Mesendoderm (in vitro differentiated cells): Measurements from ENCODE around the gene UMODL1.

Experiments
- DNase-seq: peaks from one replicate; pipeline ENCODE4 v3.0.0; 2013
- H2AK5ac ChIP-seq: 2 replicates; pipeline ENCODE4 v1.6.1; 2013; ENCODE audit warnings: low read length, inconsistent platforms
- H2BK120ac ChIP-seq: 2 replicates; pipeline ENCODE4 v1.6.1; 2013; ENCODE audit warnings: low read depth, mild to moderate bottlenecking, low read length, moderate library complexity, mixed read lengths
- H2BK15ac ChIP-seq: replicated peaks from 2 replicates; pipeline ENCODE4 v1.6.1; 2013; ENCODE audit warnings: low read depth, mild to moderate bottlenecking, moderate library complexity
- H2BK5ac ChIP-seq: 2 replicates; pipeline ENCODE4 v1.6.1; 2013; ENCODE audit warnings: low read length, inconsistent platforms
- H3K18ac ChIP-seq: 2 replicates; pipeline ENCODE4 v1.6.1; 2013; ENCODE audit warnings: mild to moderate bottlenecking, low read length, mixed read lengths
- H3K23ac ChIP-seq: one replicate; pipeline ENCODE4 v1.6.1; 2013; ENCODE audit warnings: low read length
- H3K27ac ChIP-seq: 2 replicates; pipeline ENCODE4 v1.5.1; 2013; ENCODE audit warnings: low read depth, mild to moderate bottlenecking, inconsistent platforms, low read length, moderate library complexity
- H3K27me3 ChIP-seq: 2 replicates; pipeline ENCODE4 v1.6.1; 2013; ENCODE audit warnings: low read length, control low read depth, mild to moderate bottlenecking, inconsistent platforms; ENCODE audit not compliant: insufficient read depth, poor library complexity
- H3K36me3 ChIP-seq: 2 replicates; pipeline ENCODE4 v1.6.1; 2013; ENCODE audit warnings: low read length, inconsistent platforms; ENCODE audit not compliant: control insufficient read depth, insufficient read depth
- H3K4ac ChIP-seq: one replicate; pipeline ENCODE4 v1.6.1; 2013; ENCODE audit warnings: low read depth, mild to moderate bottlenecking, low read length, moderate library complexity
- H3K4me1 ChIP-seq: 2 replicates; pipeline ENCODE4 v1.6.1; 2013; ENCODE audit warnings: low read depth, low read length, inconsistent platforms; ENCODE audit not compliant: control insufficient read depth
- H3K4me2 ChIP-seq: 2 replicates; pipeline ENCODE4 v1.6.1; 2013; ENCODE audit warnings: low read length
- H3K4me3 ChIP-seq: 2 replicates; pipeline ENCODE4 v1.5.1; 2013; ENCODE audit warnings: mild to moderate bottlenecking, low read length
- H3K56ac ChIP-seq: one replicate; pipeline ENCODE4 v1.6.1; 2013; ENCODE audit warnings: low read length
- H3K79me1 ChIP-seq: 2 replicates; pipeline ENCODE4 v1.6.1; 2013; ENCODE audit warnings: low read length, inconsistent platforms
- H3K79me2 ChIP-seq: 2 replicates; pipeline ENCODE4 v1.6.1; 2013; ENCODE audit warnings: mild to moderate bottlenecking, low read length; ENCODE audit not compliant: control insufficient read depth, insufficient read depth
- H3K9ac ChIP-seq: 2 replicates; pipeline ENCODE4 v1.6.1; 2013; ENCODE audit warnings: low read length, inconsistent platforms
- H4K5ac ChIP-seq: one replicate; pipeline ENCODE4 v1.6.1; 2013; ENCODE audit warnings: low read length
- H4K8ac ChIP-seq: one replicate; pipeline ENCODE4 v1.6.1; 2013; ENCODE audit warnings: low read depth, mild to moderate bottlenecking, control low read depth, low read length, moderate library complexity
- WGBS: extraction: QIAGEN DNeasy Blood & Tissue Kit; methylation state at CpG from one replicate; pipeline ENCODE4 v1.1.7; 2013; ENCODE audit warnings: low lambda C conversion rate, missing lambda C conversion rate; ENCODE audit not compliant: insufficient coverage; ENCODE audit errors: extremely low coverage; 5-methylcytosine and 5-hydroxymethylcytosine counted together

Gene UMODL1

DNA sequence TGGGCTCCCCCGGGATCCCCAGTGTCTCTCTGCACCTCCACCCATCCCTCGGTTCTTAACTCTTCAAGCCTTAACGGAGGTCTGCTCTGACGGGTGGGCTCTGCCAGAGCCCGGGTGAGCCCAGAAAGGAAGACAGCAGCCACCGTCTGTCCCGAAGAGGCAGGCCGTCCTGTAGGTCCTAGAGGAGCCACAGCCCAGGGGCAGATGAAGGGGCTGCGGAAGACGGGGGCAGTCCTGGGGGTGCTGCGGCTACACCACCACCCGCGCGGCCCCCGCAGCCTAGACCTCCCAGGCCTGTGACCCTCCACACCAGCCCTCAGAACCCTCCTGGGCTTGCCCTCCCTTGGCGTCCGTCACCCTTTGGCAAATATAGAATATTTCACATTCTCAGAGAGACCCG lies 71.0 kb downstream of the UMODL1 start:
- no peak overlapping the region for H3K4me2 ChIP-seq
- no peak overlapping the region for H3K56ac ChIP-seq
- no peaks in the 10 kb centered on the region for H3K79me1 ChIP-seq
- no peaks in the 10 kb centered on the region for H3K79me2 ChIP-seq
- H3K23ac ChIP-seq, result no peak overlapping the region
- no peak overlapping the region for H3K9ac ChIP-seq
- H3K27me3 ChIP-seq, result no peaks in the 10 kb centered on the region
- no peak overlapping the region for H2BK15ac ChIP-seq
- no peak overlapping the region for H2BK120ac ChIP-seq
- H3K36me3 ChIP-seq, result no peaks in the 10 kb centered on the region
- no peaks in the 10 kb centered on the region for H3K4me1 ChIP-seq
- no peak overlapping the region for H3K4me3 ChIP-seq
- H2BK5ac ChIP-seq, result no peak overlapping the region
- H3K27ac ChIP-seq, result no peak overlapping the region
- H2AK5ac ChIP-seq, result no peak overlapping the region
- no peak overlapping the region for H4K8ac ChIP-seq
- no peak for DNase-seq
- WGBS, result no CpG with 5 or more reads among the region's 18 CpGs
- H3K18ac ChIP-seq, result no peak overlapping the region
- no peak overlapping the region for H4K5ac ChIP-seq
- H3K4ac ChIP-seq, result no peak overlapping the region

DNA sequence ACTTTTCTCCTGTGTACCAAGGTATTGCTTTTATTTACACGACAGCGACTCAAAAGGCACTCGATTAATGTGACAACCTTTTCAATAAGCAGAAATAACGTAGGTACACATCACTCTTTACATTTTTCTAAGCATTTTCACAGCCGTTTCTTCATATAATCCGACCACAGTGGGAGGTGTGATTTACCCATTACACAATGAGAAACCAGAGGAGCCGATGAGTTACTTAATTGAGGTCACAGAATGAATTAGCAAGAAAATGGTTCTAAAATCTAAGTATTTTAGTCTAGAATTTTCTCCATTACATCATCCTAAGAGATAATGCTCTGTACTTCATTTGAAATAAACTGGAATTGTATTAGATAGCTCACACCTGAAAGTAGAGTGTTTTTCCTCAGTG lies 71.5 kb downstream of the UMODL1 start:
- no peak overlapping the region for H3K9ac ChIP-seq
- H3K4me2 ChIP-seq, result no peak overlapping the region
- H2BK15ac ChIP-seq, result no peak overlapping the region
- no peak overlapping the region for H2BK5ac ChIP-seq
- H3K4ac ChIP-seq, result no peak overlapping the region
- H3K56ac ChIP-seq, result no peak overlapping the region
- no peak overlapping the region for H4K5ac ChIP-seq
- no peak overlapping the region for H2BK120ac ChIP-seq
- no peaks in the 10 kb centered on the region for H3K27me3 ChIP-seq
- no peak overlapping the region for H3K18ac ChIP-seq
- H3K79me1 ChIP-seq, result no peaks in the 10 kb centered on the region
- no peaks in the 10 kb centered on the region for H3K4me1 ChIP-seq
- H3K23ac ChIP-seq, result no peak overlapping the region
- H3K79me2 ChIP-seq, result no peaks in the 10 kb centered on the region
- no peak overlapping the region for H3K27ac ChIP-seq
- no peak overlapping the region for H3K4me3 ChIP-seq
- DNase-seq, result no peak
- no CpG with 5 or more reads among the region's 7 CpGs for WGBS
- no peak overlapping the region for H4K8ac ChIP-seq
- no peak overlapping the region for H2AK5ac ChIP-seq
- no peaks in the 10 kb centered on the region for H3K36me3 ChIP-seq

DNA sequence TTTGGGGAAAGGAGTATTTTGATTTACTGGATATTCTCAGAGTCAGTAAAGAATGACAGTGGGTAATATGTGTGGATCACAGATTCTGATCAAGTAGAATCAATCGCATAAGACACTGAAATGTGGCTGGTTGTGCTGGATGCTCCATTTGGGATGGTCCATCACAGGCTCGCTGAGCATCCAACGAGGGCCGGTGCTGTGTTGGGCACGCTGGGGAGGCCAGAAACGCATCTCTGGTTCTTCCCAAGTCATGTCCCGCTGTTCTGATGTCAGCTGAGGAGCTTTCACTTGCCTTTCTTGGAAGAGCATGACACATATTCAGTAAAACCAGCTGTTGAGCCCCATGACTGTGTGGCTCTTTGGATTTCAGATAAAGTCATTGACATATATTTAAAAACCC lies 72.0 kb downstream of the UMODL1 start:
- no peak overlapping the region for H2BK15ac ChIP-seq
- no CpG with 5 or more reads among the region's 7 CpGs for WGBS
- H3K79me2 ChIP-seq, result no peaks in the 10 kb centered on the region
- no peak overlapping the region for H2BK120ac ChIP-seq
- no peak overlapping the region for H3K4me3 ChIP-seq
- no peaks in the 10 kb centered on the region for H3K4me1 ChIP-seq
- no peaks in the 10 kb centered on the region for H3K79me1 ChIP-seq
- H3K18ac ChIP-seq, result no peak overlapping the region
- no peak overlapping the region for H3K27ac ChIP-seq
- H2AK5ac ChIP-seq, result no peak overlapping the region
- H3K4ac ChIP-seq, result no peak overlapping the region
- H4K8ac ChIP-seq, result no peak overlapping the region
- H3K4me2 ChIP-seq, result no peak overlapping the region
- H3K23ac ChIP-seq, result no peak overlapping the region
- H3K56ac ChIP-seq, result no peak overlapping the region
- H3K9ac ChIP-seq, result no peak overlapping the region
- no peaks in the 10 kb centered on the region for H3K27me3 ChIP-seq
- no peaks in the 10 kb centered on the region for H3K36me3 ChIP-seq
- DNase-seq, result no peak
- no peak overlapping the region for H2BK5ac ChIP-seq
- no peak overlapping the region for H4K5ac ChIP-seq

DNA sequence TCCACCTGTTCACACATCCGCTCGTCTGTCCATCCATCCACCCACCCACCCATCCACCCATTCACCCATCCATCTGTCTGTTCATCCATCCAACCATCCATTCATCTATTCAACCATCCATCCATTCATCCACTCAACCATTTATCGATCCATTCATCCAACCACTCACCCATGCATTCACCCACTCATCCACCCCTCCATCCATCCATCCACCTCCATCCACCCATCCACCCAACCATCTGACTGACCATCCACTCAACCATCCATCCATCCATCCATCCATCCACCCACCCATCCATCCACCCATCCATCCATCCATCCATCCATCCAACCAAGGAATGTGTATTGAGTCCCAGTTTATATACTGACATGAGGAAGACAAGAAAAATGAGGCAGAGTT lies 73.1 kb downstream of the UMODL1 start:
- no peak overlapping the region for H2BK5ac ChIP-seq
- no peak overlapping the region for H3K4ac ChIP-seq
- H2AK5ac ChIP-seq, result no peak overlapping the region
- H3K56ac ChIP-seq, result no peak overlapping the region
- no peaks in the 10 kb centered on the region for H3K36me3 ChIP-seq
- H2BK120ac ChIP-seq, result no peak overlapping the region
- no peak overlapping the region for H3K9ac ChIP-seq
- no peaks in the 10 kb centered on the region for H3K4me1 ChIP-seq
- H4K5ac ChIP-seq, result no peak overlapping the region
- H3K79me1 ChIP-seq, result no peaks in the 10 kb centered on the region
- H3K79me2 ChIP-seq, result no peaks in the 10 kb centered on the region
- H3K4me3 ChIP-seq, result no peak overlapping the region
- no peaks in the 10 kb centered on the region for H3K27me3 ChIP-seq
- H3K23ac ChIP-seq, result no peak overlapping the region
- DNase-seq, result no peak
- H3K27ac ChIP-seq, result no peak overlapping the region
- no peak overlapping the region for H3K4me2 ChIP-seq
- whole genome bisulfite sequencing, result no CpG with 5 or more reads among the region's 3 CpGs
- H2BK15ac ChIP-seq, result no peak overlapping the region
- no peak overlapping the region for H4K8ac ChIP-seq
- no peak overlapping the region for H3K18ac ChIP-seq

DNA sequence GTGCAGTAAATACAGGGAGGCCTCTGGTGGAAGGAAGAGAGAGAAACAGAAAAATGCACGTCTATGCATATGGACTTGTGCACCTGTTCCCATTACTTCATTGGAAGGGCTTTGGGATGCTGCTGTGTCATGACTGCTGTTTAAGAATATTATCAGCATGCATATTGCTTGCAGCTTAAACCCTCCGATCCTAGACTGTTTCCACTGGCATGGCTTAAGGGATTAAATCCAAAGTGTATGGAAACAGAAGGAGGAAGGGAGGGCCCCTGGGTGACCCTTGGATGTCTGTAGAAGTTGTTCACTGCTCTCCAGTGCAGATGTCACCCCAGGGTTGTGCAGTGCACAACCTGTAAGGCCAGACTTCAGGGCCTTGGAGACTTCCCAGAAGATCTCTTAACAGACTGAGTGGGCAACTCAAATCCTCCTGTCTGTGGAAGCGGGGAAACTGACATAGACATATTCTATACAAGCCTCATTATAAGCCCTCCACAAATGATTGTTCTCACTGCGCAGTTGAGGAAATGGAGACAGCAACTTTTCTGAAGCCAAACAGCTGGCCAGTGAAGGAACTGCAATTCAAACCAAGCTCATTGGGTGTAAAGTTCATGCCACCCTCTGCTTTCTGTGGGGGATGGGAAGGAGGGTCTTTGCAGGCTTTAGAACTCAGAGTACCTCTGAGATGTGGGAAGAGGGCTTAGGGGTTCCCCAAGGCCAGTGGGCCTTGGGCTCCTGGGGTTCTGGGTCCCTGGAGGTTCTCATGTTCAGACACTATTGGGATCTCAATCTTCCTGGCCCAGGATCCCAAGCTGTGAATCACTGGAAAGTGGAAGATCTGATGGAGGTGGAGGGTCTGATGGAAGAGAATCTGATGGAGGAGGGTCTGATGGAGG lies 73.8 kb downstream of the UMODL1 start:
- Histone ChIP-seq H3K56ac (no peak overlapping the region), H4K5ac (no peak overlapping the region), H3K4me1 (no peaks in the 10 kb centered on the region), H3K4me2 (no peak overlapping the region), H3K9ac (no peak overlapping the region), H4K8ac (no peak overlapping the region), H3K23ac (no peak overlapping the region), H2BK120ac (no peak overlapping the region), H2BK15ac (no peak overlapping the region), H3K4ac (no peak overlapping the region), H3K79me1 (no peaks in the 10 kb centered on the region), H2BK5ac (no peak overlapping the region), H3K4me3 (no peak overlapping the region), H3K36me3 (no peaks in the 10 kb centered on the region), H3K27me3 (no peaks in the 10 kb centered on the region), H3K27ac (no peak overlapping the region), H2AK5ac (no peak overlapping the region), H3K18ac (no peak overlapping the region), H3K79me2 (no peaks in the 10 kb centered on the region)
- DNase-seq, result no peak
- WGBS, result no CpG with 5 or more reads among the region's 4 CpGs
